K562 (cell line): ENCODE data around the gene CCL24. TPM values are rescaled to one million over a fixed set of nuclear protein-coding genes. Genes with fewer than 3 reads are reported as not detected.

Experiments
- ATAC-seq: fragments of 200-7000 bp; cut with Tn5 transposase; 3 replicates; pipeline ENCODE4 v1.9.1; 2020; ENCODE audit warnings: moderate library complexity
- BruUV-seq: library from RNA; stranded (reverse); fragments of 400-500 nt; replicated peaks from 2 replicates; lab custom pipeline; 2021; lab: Mats Ljungman, UMichigan
- CTCF ChIA-PET: fragments of 300-600 bp; formaldehyde crosslinking; extraction: SDS; loops from one replicate; lab custom pipeline; 2021; ENCODE audit warnings: low intra/inter-chr PET ratio; lab: Yijun Ruan, JAX
- POLR2A ChIA-PET: fragments of 300-600, 350-650 bp; sonication (Branson Sonifier 250); formaldehyde crosslinking; extraction: SDS; loops from one replicate; lab custom pipeline; 2021; ENCODE audit warnings: antibody characterized with exemption, inconsistent platforms; lab: Yijun Ruan, JAX
- DNase-seq, 4 experiments: peaks; one replicate each; pipeline versions ENCODE4 v3.0.0 to v3.0.0-alpha.2; 2011 to 2018; ENCODE audit warnings: low spot score in 3 of 4, mixed read lengths in 3 of 4; ENCODE audit errors: extremely low read depth in 1 of 4
- FAIRE-seq: peaks from 2 replicates; lab custom pipeline; 2011; peaks lifted over from hg19 to GRCh38; lab: Jason Lieb, UNC
- H2AFZ ChIP-seq: 2 replicates; pipeline ENCODE4 v1.6.0; 2011; ENCODE audit warnings: low read depth, low read length, control low read depth, inconsistent platforms
- H3K27ac ChIP-seq: fragments of 200-600 bp; 3 replicates; pipeline ENCODE4 v1.8.0; 2011; ENCODE audit warnings: low read depth, mild to moderate bottlenecking, control low read depth, inconsistent platforms, low read length, moderate library complexity, mixed read lengths; ENCODE audit errors: extremely low read depth
- H3K27me3 ChIP-seq, 2 experiments: fragments of 300-600 bp in 1 of 2; 2 replicates in 1 of 2; 3 replicates in 1 of 2; pipeline versions ENCODE4 v1.6.0 to v1.8.0; 2011; ENCODE audit warnings: inconsistent platforms in 2 of 2, low read length in 2 of 2, mild to moderate bottlenecking in 1 of 2, mixed read lengths in 1 of 2, moderate library complexity in 1 of 2; ENCODE audit not compliant: control insufficient read depth in 2 of 2, insufficient read depth in 2 of 2
- H3K36me3 ChIP-seq: fragments of 300-600 bp; 3 replicates; pipeline ENCODE4 v1.8.0; 2011; ENCODE audit warnings: mild to moderate bottlenecking, low read length, inconsistent platforms; ENCODE audit not compliant: control insufficient read depth, insufficient read depth
- H3K4me1 ChIP-seq, 2 experiments: fragments of 200-600 bp in 1 of 2; replicated peaks in 1 of 2; 2 replicates in 1 of 2; 3 replicates in 1 of 2; pipeline versions ENCODE4 v1.5.1 to v1.8.0; 2011; ENCODE audit warnings: inconsistent platforms in 2 of 2, low read length in 2 of 2, mild to moderate bottlenecking in 1 of 2, mixed read lengths in 1 of 2, moderate library complexity in 1 of 2; ENCODE audit not compliant: control insufficient read depth in 2 of 2, insufficient read depth in 2 of 2
- H3K4me2 ChIP-seq: 2 replicates; pipeline ENCODE4 v1.6.1; 2011; ENCODE audit warnings: low read length, control low read depth, inconsistent platforms, mixed read lengths; ENCODE audit not compliant: insufficient read depth
- H3K4me3 ChIP-seq: fragments of 200-600 bp; sonication (generic), shearing (Covaris generic); 2 replicates; pipeline ENCODE4 v1.5.1; 2016; ENCODE audit warnings: control low read depth, inconsistent platforms
- H3K79me2 ChIP-seq: fragments of 200-600 bp; 3 replicates; pipeline ENCODE4 v1.8.0; 2011; ENCODE audit warnings: low read length, inconsistent platforms; ENCODE audit not compliant: control insufficient read depth, insufficient read depth
- H3K9ac ChIP-seq, 2 experiments: 2 replicates each; pipeline versions ENCODE4 v1.6.0 to v1.6.1; 2011; ENCODE audit warnings: low read depth in 2 of 2, low read length in 2 of 2, control low read depth in 1 of 2, inconsistent platforms in 1 of 2, mild to moderate bottlenecking in 1 of 2, mixed read lengths in 1 of 2; ENCODE audit not compliant: insufficient read depth in 1 of 2
- H3K9me1 ChIP-seq: one replicate; pipeline ENCODE4 v1.6.0; 2011; ENCODE audit warnings: inconsistent platforms, mild to moderate bottlenecking, low read length, moderate library complexity; ENCODE audit not compliant: control insufficient read depth, insufficient read depth
- H3K9me3 ChIP-seq: replicated peaks from 2 replicates; pipeline ENCODE4 v1.5.1; 2011; ENCODE audit warnings: low read depth, low read length, inconsistent platforms; ENCODE audit not compliant: control insufficient read depth, insufficient read depth
- H4K20me1 ChIP-seq: replicated peaks from 2 replicates; pipeline ENCODE4 v1.6.1; 2011; ENCODE audit warnings: low read length, inconsistent platforms, mixed read lengths; ENCODE audit not compliant: control insufficient read depth, insufficient read depth
- BDP1 ChIP-seq: IDR thresholded peaks from 3 replicates; pipeline ENCODE4 v1.6.1; 2011; ENCODE audit not compliant: insufficient read length, insufficient read depth
- EHMT2 ChIP-seq: fragments of 450-650 bp; IDR thresholded peaks from 2 replicates; pipeline ENCODE4 v1.6.1; 2018; ENCODE audit warnings: antibody characterized with exemption
- ELF4 ChIP-seq: fragments of 450-650 bp; formaldehyde crosslinking; IDR thresholded peaks from 2 replicates; pipeline ENCODE4 v1.4.0; 2022; ENCODE audit warnings: missing genetic modification characterization
- KDM1A ChIP-seq, 2 experiments: fragments of 450-650 bp; IDR thresholded peaks; 2 replicates each; pipeline ENCODE4 v1.6.1; 2016; ENCODE audit warnings: mild to moderate bottlenecking in 2 of 2
- YBX1 ChIP-seq: fragments of 450-650 bp; IDR thresholded peaks from 2 replicates; pipeline ENCODE4 v1.7.1; 2016; ENCODE audit warnings: mild to moderate bottlenecking
- ZKSCAN8 ChIP-seq: fragments of 200-800 bp; sonication (Bioruptor generic); IDR thresholded peaks from 2 replicates; pipeline ENCODE4 v1.6.1; 2016; ENCODE audit warnings: missing genetic modification characterization, missing compliant biosample characterization
- ZSCAN29 ChIP-seq: fragments of 450-650 bp; IDR thresholded peaks from 2 replicates; pipeline ENCODE4 v1.6.1; 2017
- WGBS: fragments of 100-300 bp; shearing (Covaris generic); methylation state at CpG from one replicate; pipeline ENCODE4 v1.1.6; 2016; ENCODE audit warnings: low coverage, mixed read lengths; ENCODE audit not compliant: insufficient coverage; ENCODE audit errors: missing lambda C conversion rate; 5-methylcytosine and 5-hydroxymethylcytosine counted together
- in situ Hi-C: fragments of 300-500 bp; cut with MboI; formaldehyde crosslinking; loops from 4 replicates; pipeline ENCODE4 v1.15.0; 2018; ENCODE audit warnings: inconsistent platforms, mixed read lengths
- intact Hi-C: fragments of 100-400 bp; cut with micrococcal nuclease; formaldehyde crosslinking; loops from 2 replicates; pipeline ENCODE4 v1.14.2; 2022
- polyA plus RNA-seq, 8 experiments: library from polyadenylated mRNA; depleted of rRNA in 4 of 8; stranded (reverse) in 5 of 8; unstranded in 3 of 8; fragments of >200 nt; fragmentation: Nextera tagmentation in 2 of 8; fragmentation: Illumina TruSeq in 1 of 8; extraction: Ambion mirVana in 2 of 8; extraction: Trizol in 1 of 8; gene quantifications; 2 replicates each; pipeline versions ENCODE4 v1.2.1 to v1.2.3, GENCODE V29; 2011 to 2014; ENCODE audit warnings: inconsistent platforms in 1 of 8, missing spikeins in 1 of 8
- total RNA-seq, 7 experiments: library from RNA; depleted of rRNA in 6 of 7; stranded (reverse); fragments of >200 nt in 6 of 7; fragmentation: Illumina TruSeq in 2 of 7; extraction: Trizol in 2 of 7; gene quantifications; 2 replicates each; pipeline versions ENCODE4 v1.2.1 to v1.2.3, GENCODE V29; 2011 to 2021; ENCODE audit warnings: low replicate concordance in 1 of 7
- TF ChIP-seq, protein P1 (sequence below): IDR thresholded peaks from 2 replicates; pipeline ENCODE4 v1.6.1; 2016; ENCODE audit warnings: missing genetic modification characterization, missing compliant biosample characterization
- TF ChIP-seq, protein P2 (sequence below): fragments of 450-650 bp; conservative IDR thresholded peaks from 2 replicates; pipeline ENCODE4 v1.6.1; 2016; ENCODE audit warnings: missing genetic modification characterization, low read depth, mild to moderate bottlenecking, control low read depth, missing compliant biosample characterization

The CCL24 gene
- total and polyA plus RNA-seq, 9 of the 15 experiments (the other 6 are each of a cell fraction or from before 2014, with no cell fraction given) = 0.45 to 3.6 (median 0.95) TPM; not detected in 1

DNA sequence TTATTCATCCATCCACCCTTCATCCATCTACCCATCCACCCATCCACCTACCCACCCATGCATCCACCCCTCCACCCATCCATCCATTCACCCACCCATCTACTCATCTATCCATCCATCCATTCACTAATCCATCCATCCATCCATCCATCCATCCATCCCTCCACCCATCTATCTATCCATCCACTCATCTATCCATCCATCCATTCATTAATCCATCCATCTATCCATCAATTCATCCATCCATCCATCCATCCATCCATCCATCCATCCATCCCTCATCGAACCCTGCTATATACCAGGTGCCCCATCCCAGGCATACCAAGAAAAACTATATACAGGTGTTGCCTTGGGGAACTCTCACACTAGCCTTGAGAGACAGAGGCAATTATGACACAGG lies 7.1 kb upstream of the CCL24 start:
- Histone ChIP-seq H3K9me3 (no peaks in the 10 kb centered on the region), H3K9ac (no peak overlapping the region), H3K27me3 (peaks cover 6 to 22% of the 10 kb centered on the region in 2 experiments), H4K20me1 (no peaks in the 10 kb centered on the region), H3K4me2 (no peak overlapping the region), H2AFZ (no peak overlapping the region), H3K36me3 (no peaks in the 10 kb centered on the region), H3K9me1 (no peaks in the 10 kb centered on the region), H3K27ac (no peak overlapping the region), H3K79me2 (no peaks in the 10 kb centered on the region), H3K4me1 (peaks cover 0 to 5% of the 10 kb centered on the region in 2 experiments; a peak in 1 of 5 replicates), H3K4me3 (no peak overlapping the region)
- 0 out of 2 replicates have a peak, but pooled peaks have one; percentile 22 for TF ChIP-seq ELF4 (CRISPR knock-in tag)
- no peak for TF ChIP-seq BDP1
- TF ChIP-seq EHMT2 = 0 out of 2 replicates have a peak, but pooled peaks have one; percentile 26
- 0 out of 2 replicates have a peak, but pooled peaks have one; percentile 36 for TF ChIP-seq YBX1
- TF ChIP-seq KDM1A (IDR thresholded peaks at IDR 0.05) = 0 out of 4 replicates have a peak, but pooled peaks of 1 of the 2 experiments have one; percentile 23
- ATAC-seq = no peak
- ChIA-PET CTCF (no interaction called here), POLR2A (no interaction called here)
- in situ Hi-C loops (no loop called here), intact Hi-C loops (no loop called here)
- BruUV-seq = no TSS peak
- no peak for FAIRE-seq
- WGBS = 0% methylated on average over 1 of the region's 1 CpG
- no peak for DNase-seq

DNA sequence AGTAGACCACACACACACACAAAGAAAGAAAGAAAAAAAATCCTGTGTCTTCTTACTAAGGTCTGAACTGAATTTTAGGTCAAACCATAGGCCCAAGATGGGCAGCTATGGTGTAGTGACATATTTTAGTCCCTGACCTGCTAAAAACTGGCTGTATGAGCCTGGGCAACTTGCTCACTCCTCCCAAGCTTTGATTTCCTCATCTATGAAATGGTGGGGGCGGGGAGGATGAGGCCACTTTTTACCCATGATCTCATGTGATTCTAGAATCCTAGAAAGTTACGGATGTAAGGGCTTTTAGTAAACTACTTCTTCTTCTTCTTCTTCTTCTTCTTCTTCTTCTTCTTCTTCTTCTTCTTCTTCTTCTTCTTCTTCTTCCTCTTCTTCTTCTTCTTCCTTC lies 6.1 kb upstream of the CCL24 start:
- ChIA-PET CTCF (no interaction called here), POLR2A (no interaction called here)
- no peak overlapping the region for H3K27ac ChIP-seq
- H3K27me3 ChIP-seq = peaks cover 6 to 22% of the 10 kb centered on the region in 2 experiments
- TF ChIP-seq, protein P1, sequence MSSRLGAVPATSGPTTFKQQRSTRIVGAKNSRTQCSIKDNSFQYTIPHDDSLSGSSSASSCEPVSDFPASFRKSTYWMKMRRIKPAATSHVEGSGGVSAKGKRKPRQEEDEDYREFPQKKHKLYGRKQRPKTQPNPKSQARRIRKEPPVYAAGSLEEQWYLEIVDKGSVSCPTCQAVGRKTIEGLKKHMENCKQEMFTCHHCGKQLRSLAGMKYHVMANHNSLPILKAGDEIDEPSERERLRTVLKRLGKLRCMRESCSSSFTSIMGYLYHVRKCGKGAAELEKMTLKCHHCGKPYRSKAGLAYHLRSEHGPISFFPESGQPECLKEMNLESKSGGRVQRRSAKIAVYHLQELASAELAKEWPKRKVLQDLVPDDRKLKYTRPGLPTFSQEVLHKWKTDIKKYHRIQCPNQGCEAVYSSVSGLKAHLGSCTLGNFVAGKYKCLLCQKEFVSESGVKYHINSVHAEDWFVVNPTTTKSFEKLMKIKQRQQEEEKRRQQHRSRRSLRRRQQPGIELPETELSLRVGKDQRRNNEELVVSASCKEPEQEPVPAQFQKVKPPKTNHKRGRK (tag) = 0 out of 2 replicates have a peak, but pooled peaks have one; percentile 41
- TF ChIP-seq, protein P2, sequence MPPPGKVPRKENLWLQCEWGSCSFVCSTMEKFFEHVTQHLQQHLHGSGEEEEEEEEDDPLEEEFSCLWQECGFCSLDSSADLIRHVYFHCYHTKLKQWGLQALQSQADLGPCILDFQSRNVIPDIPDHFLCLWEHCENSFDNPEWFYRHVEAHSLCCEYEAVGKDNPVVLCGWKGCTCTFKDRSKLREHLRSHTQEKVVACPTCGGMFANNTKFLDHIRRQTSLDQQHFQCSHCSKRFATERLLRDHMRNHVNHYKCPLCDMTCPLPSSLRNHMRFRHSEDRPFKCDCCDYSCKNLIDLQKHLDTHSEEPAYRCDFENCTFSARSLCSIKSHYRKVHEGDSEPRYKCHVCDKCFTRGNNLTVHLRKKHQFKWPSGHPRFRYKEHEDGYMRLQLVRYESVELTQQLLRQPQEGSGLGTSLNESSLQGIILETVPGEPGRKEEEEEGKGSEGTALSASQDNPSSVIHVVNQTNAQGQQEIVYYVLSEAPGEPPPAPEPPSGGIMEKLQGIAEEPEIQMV = no peak
- TF ChIP-seq ZKSCAN8 (CRISPR knock-in tag) (no peak), ZSCAN29 (no peak)
- no peaks in the 10 kb centered on the region for H3K9me1 ChIP-seq
- no peak for ATAC-seq
- in situ Hi-C loops (no loop called here), intact Hi-C loops (no loop called here)
- H3K4me3 ChIP-seq = no peak overlapping the region
- no peaks in the 10 kb centered on the region for H4K20me1 ChIP-seq
- WGBS = 15% methylated on average over 2 of the region's 2 CpGs
- no peaks in the 10 kb centered on the region for H3K36me3 ChIP-seq
- H3K9me3 ChIP-seq = no peaks in the 10 kb centered on the region
- H2AFZ ChIP-seq = no peak overlapping the region
- no peak for DNase-seq
- no peak for FAIRE-seq
- H3K9ac ChIP-seq = no peak overlapping the region
- peaks cover 0 to 5% of the 10 kb centered on the region in 2 experiments; a peak in 1 of 5 replicates for H3K4me1 ChIP-seq
- no TSS peak for BruUV-seq
- H3K79me2 ChIP-seq = no peaks in the 10 kb centered on the region
- H3K4me2 ChIP-seq = no peak overlapping the region
